ENCODE results near the gene ATP6V1F.

- no peak for TF ChIP-seq FOXK2 (IDR thresholded peaks at IDR 0.05)
- no peak for TF ChIP-seq HDGF (IDR thresholded peaks at IDR 0.05; ENCODE audit: borderline replicate concordance)
- no peak for TF ChIP-seq BHLHE40 (IDR thresholded peaks at IDR 0.05; ENCODE audit: borderline replicate concordance)
- no peak for TF ChIP-seq SUZ12 (IDR thresholded peaks at IDR 0.05)
- no peak for TF ChIP-seq FOXM1 (IDR thresholded peaks at IDR 0.05; ENCODE audit: borderline replicate concordance)
- no peak for TF ChIP-seq ELF4 (IDR thresholded peaks at IDR 0.05)
- TF ChIP-seq NFRKB (IDR thresholded peaks at IDR 0.05), result no peak
- no peak for TF ChIP-seq L3MBTL2 (conservative IDR thresholded peaks at IDR 0.05)
These were observed 6.0 kb downstream of the ATP6V1F start for GRCh38 chr7:128868624-128869137.
